RWPE2 (cell line): ENCODE results near the gene PIK3R1.

Experiments
- ATAC-seq: fragments of 200-7000 bp; cut with Tn5 transposase; 3 replicates; pipeline ENCODE4 v1.9.1; 2021; ENCODE audit warnings: low read depth
- DNase-seq: peaks from one replicate; pipeline ENCODE4 v3.0.0-alpha.2; 2020; ENCODE audit warnings: low spot score
- H3K27ac ChIP-seq: fragments of 450-650 bp; 2 replicates; pipeline ENCODE4 v1.5.1; 2017; ENCODE audit warnings: mild to moderate bottlenecking; ENCODE audit not compliant: poor library complexity, severe bottlenecking
- H3K27me3 ChIP-seq: fragments of 250-450 bp; sonication (Bioruptor Pico); 2 replicates; pipeline ENCODE4 v1.5.1; 2021; ENCODE audit warnings: mild to moderate bottlenecking, moderate library complexity; ENCODE audit not compliant: insufficient read depth, poor library complexity, severe bottlenecking
- H3K36me3 ChIP-seq: fragments of 250-450 bp; sonication (Bioruptor Pico); 2 replicates; pipeline ENCODE4 v1.5.1; 2020; ENCODE audit warnings: low read depth, mild to moderate bottlenecking, moderate library complexity
- H3K4me1 ChIP-seq: fragments of 250-450 bp; sonication (Bioruptor Pico); 2 replicates; pipeline ENCODE4 v1.5.1; 2021; ENCODE audit warnings: mild to moderate bottlenecking, moderate library complexity; ENCODE audit not compliant: insufficient read depth, poor library complexity, severe bottlenecking
- H3K4me3 ChIP-seq: fragments of 250-450 bp; sonication (Bioruptor Pico); 2 replicates; pipeline ENCODE4 v1.5.1; 2021; ENCODE audit warnings: mild to moderate bottlenecking, moderate library complexity; ENCODE audit not compliant: severe bottlenecking
- H3K9me3 ChIP-seq: fragments of 250-450 bp; sonication (Bioruptor Pico); 2 replicates; pipeline ENCODE4 v1.5.1; 2021; ENCODE audit warnings: mild to moderate bottlenecking, moderate library complexity; ENCODE audit not compliant: severe bottlenecking
- CTCF ChIP-seq: fragments of 450-650 bp; IDR thresholded peaks from one replicate; pipeline ENCODE4 v1.5.1; 2017; ENCODE audit warnings: mild to moderate bottlenecking, moderate library complexity; ENCODE audit not compliant: poor library complexity, severe bottlenecking

Gene PIK3R1

GRCh38 chr5:68172314-68172713, 43.2 kb upstream of the PIK3R1 start:
- Histone ChIP-seq H3K27ac (no peak overlapping the region), H3K9me3 (no peaks in the 10 kb centered on the region), H3K27me3 (no peaks in the 10 kb centered on the region), H3K4me1 (no peaks in the 10 kb centered on the region), H3K4me3 (no peak overlapping the region), H3K36me3 (no peaks in the 10 kb centered on the region)
- no peak for TF ChIP-seq CTCF
- DNase-seq (no peak), ATAC-seq (no peak)

GRCh38 chr5:68173007-68173406, 42.5 kb upstream of the PIK3R1 start:
- H3K27ac ChIP-seq: no peak overlapping the region
- no peak for TF ChIP-seq CTCF
- H3K4me3 ChIP-seq: no peak overlapping the region
- no peak for DNase-seq
- no peaks in the 10 kb centered on the region for H3K36me3 ChIP-seq
- H3K27me3 ChIP-seq: no peaks in the 10 kb centered on the region
- no peaks in the 10 kb centered on the region for H3K9me3 ChIP-seq
- ATAC-seq: no peak
- no peaks in the 10 kb centered on the region for H3K4me1 ChIP-seq

GRCh38 chr5:68176253-68176652, 39.3 kb upstream of the PIK3R1 start:
- ATAC-seq: no peak
- Histone ChIP-seq H3K4me3 (no peak overlapping the region), H3K4me1 (peaks cover 4% of the 10 kb centered on the region), H3K9me3 (no peaks in the 10 kb centered on the region), H3K27me3 (no peaks in the 10 kb centered on the region), H3K36me3 (no peaks in the 10 kb centered on the region), H3K27ac (no peak overlapping the region)
- no peak for TF ChIP-seq CTCF
- DNase-seq: no peak

- H3K36me3 ChIP-seq: no peaks in the 10 kb centered on the region
- TF ChIP-seq CTCF: no peak
- H3K4me3 ChIP-seq: no peak overlapping the region
- no peaks in the 10 kb centered on the region for H3K27me3 ChIP-seq
- ATAC-seq (no peak), DNase-seq (no peak)
- H3K27ac ChIP-seq: no peak overlapping the region
- H3K9me3 ChIP-seq: no peaks in the 10 kb centered on the region
- peaks cover 4% of the 10 kb centered on the region for H3K4me1 ChIP-seq
Observed at GRCh38 chr5:68176802-68177479, 38.6 kb upstream of the PIK3R1 start.

- ATAC-seq (no peak), DNase-seq (no peak)
- Histone ChIP-seq H3K27me3 (no peaks in the 10 kb centered on the region), H3K36me3 (no peaks in the 10 kb centered on the region), H3K4me1 (peaks cover 4% of the 10 kb centered on the region), H3K9me3 (no peaks in the 10 kb centered on the region), H3K4me3 (no peak overlapping the region), H3K27ac (no peak overlapping the region)
- TF ChIP-seq CTCF: no peak
Observed at GRCh38 chr5:68177676-68178075, 37.9 kb upstream of the PIK3R1 start.
